CD4-positive, alpha-beta T cell (primary cell): ENCODE measurements around the gene LBR. TPM values are rescaled to one million over a fixed set of nuclear protein-coding genes. Genes with fewer than 3 reads are reported as not detected.
"Not testable (repeated sequence)": the region's sequence is repeated elsewhere in the genome, so short reads cannot be mapped to it uniquely, and the experiment has no call there.

ENCODE experiments used
- ATAC-seq: fragments of 200-7000 bp; cut with Tn5 transposase; one replicate; pipeline ENCODE4 v1.10.0; 2022; ENCODE audit warnings: mild to moderate bottlenecking; ENCODE audit not compliant: poor library complexity
- CTCF ChIA-PET: fragments of 350-600 bp; sonication (Branson Sonifier 250); formaldehyde crosslinking; loops from one replicate; lab custom pipeline; 2021; ENCODE audit warnings: antibody characterized with exemption, inconsistent platforms; lab: Charles Lee
- POLR2A ChIA-PET: fragments of 350-600 bp; sonication (Branson Sonifier 250); formaldehyde crosslinking; loops from one replicate; lab custom pipeline; 2021; ENCODE audit warnings: antibody characterized with exemption, inconsistent platforms; lab: Charles Lee
- DNase-seq, 14 experiments: peaks; one replicate each; pipeline ENCODE4 v3.0.0-alpha.2; 2013 to 2020; ENCODE audit warnings: mixed read lengths in 2 of 14
- H3K27ac ChIP-seq, 2 donors: one replicate each; pipeline versions ENCODE4 v1.5.1 to v1.7.0; 2013; ENCODE audit warnings: low read length in 2 of 2, low read depth in 1 of 2, mild to moderate bottlenecking in 1 of 2
- H3K27me3 ChIP-seq, 2 experiments: 1 replicate in 1 of 2; 2 replicates in 1 of 2; pipeline versions ENCODE4 v1.6.1 to v1.7.0; 2013; ENCODE audit warnings: low read length in 2 of 2, control low read depth in 1 of 2, mild to moderate bottlenecking in 1 of 2, moderate library complexity in 1 of 2; ENCODE audit not compliant: insufficient read depth in 2 of 2, control insufficient read depth in 1 of 2
- H3K36me3 ChIP-seq: one replicate; pipeline ENCODE4 v1.6.1; 2013; ENCODE audit warnings: low read length, control low read depth; ENCODE audit not compliant: insufficient read depth
- H3K4me1 ChIP-seq: one replicate; pipeline ENCODE4 v1.6.1; 2013; ENCODE audit warnings: low read length, control low read depth; ENCODE audit not compliant: insufficient read depth
- H3K4me3 ChIP-seq: one replicate; pipeline ENCODE4 v1.5.1; 2013; ENCODE audit warnings: mild to moderate bottlenecking, low read length, moderate library complexity
- H3K9me3 ChIP-seq, 2 experiments: 1 replicate in 1 of 2; 2 replicates in 1 of 2; pipeline versions ENCODE4 v1.6.1 to v1.7.0; 2013; ENCODE audit warnings: low read length in 2 of 2, mild to moderate bottlenecking in 2 of 2, control low read depth in 1 of 2, moderate library complexity in 1 of 2; ENCODE audit not compliant: control insufficient read depth in 1 of 2, insufficient read depth in 1 of 2
- H3K27ac Mint-ChIP-seq: one replicate; pipeline ENCODE4 v1.8.0; 2020; ENCODE audit warnings: mixed read lengths
- H3K27me3 Mint-ChIP-seq: one replicate; pipeline ENCODE4 v1.8.0; 2021; ENCODE audit warnings: mixed read lengths
- H3K36me3 Mint-ChIP-seq: one replicate; pipeline ENCODE4 v1.8.0; 2021; ENCODE audit warnings: low read depth, mixed read lengths
- H3K4me1 Mint-ChIP-seq: one replicate; pipeline ENCODE4 v1.8.0; 2021; ENCODE audit warnings: low read depth, mixed read lengths
- H3K4me3 Mint-ChIP-seq: one replicate; pipeline ENCODE4 v1.8.0; 2020; ENCODE audit warnings: mild to moderate bottlenecking, mixed read lengths
- H3K9me3 Mint-ChIP-seq: one replicate; pipeline ENCODE4 v1.8.0; 2020; ENCODE audit warnings: mixed read lengths
- intact Hi-C, 2 experiments: fragments of 100-400 bp; cut with DNase I in 1 of 2; cut with micrococcal nuclease in 1 of 2; formaldehyde crosslinking; loops; one replicate each; pipeline versions ENCODE4 v1.15.1 to v1.9.0; 2023 to 2025; cut with DNase I, micrococcal nuclease
- total RNA-seq, 174 experiments: library from RNA in 2 of 174; stranded (reverse) in 2 of 174; gene quantifications; one replicate each; pipeline ENCODE4 v1.2.3 and lab custom pipeline; 2021 to 2026
- TF ChIP-seq, protein P1 (sequence below): fragments of 200-600 bp; IDR thresholded peaks from one replicate; pipeline ENCODE4 v1.8.0; 2022; ENCODE audit warnings: antibody characterized with exemption, mild to moderate bottlenecking

LBR gene
- total RNA-seq, 2 experiments from 2014 or later, result 118 to 129 TPM

GRCh38 chr1:225473266-225473665 is 45.4 kb upstream of the LBR start:
- not testable (repeated sequence) for H3K9me3 ChIP-seq, H3K27me3 Mint-ChIP-seq, H3K9me3 Mint-ChIP-seq, ATAC-seq, H3K36me3 Mint-ChIP-seq, H3K27me3 ChIP-seq, H3K4me3 ChIP-seq, H3K27ac ChIP-seq, H3K36me3 ChIP-seq
- ChIA-PET CTCF (interaction anchor here (0.9 kb wide), 1 partner anchor 592 kb away, joined by 3 read pairs; no protein-coding TSS in a partner anchor), POLR2A (interaction anchor here (0.9 to 1.7 kb wide), 7 partner anchors 28 to 527 kb away, joined by 3 to 9 read pairs (median 3); partner anchors contain the start of gene SRP9)
- intact Hi-C loops, result loop anchor here in 1 of 2 experiments (5.0 kb wide), 1 partner anchor 589 kb away; the partner anchor contains the start of gene H3-3A
- DNase-seq, result peak in 6 of 14 experiments; percentile 30 to 55 (median 37)
- H3K4me1 ChIP-seq, result peaks cover 66% of the 10 kb centered on the region
- peak overlapping the region; percentile 69 for H3K27ac Mint-ChIP-seq
- peak overlapping the region; percentile 81 for H3K4me3 Mint-ChIP-seq
- H3K4me1 Mint-ChIP-seq, result peaks cover 54% of the 10 kb centered on the region

DNA sequence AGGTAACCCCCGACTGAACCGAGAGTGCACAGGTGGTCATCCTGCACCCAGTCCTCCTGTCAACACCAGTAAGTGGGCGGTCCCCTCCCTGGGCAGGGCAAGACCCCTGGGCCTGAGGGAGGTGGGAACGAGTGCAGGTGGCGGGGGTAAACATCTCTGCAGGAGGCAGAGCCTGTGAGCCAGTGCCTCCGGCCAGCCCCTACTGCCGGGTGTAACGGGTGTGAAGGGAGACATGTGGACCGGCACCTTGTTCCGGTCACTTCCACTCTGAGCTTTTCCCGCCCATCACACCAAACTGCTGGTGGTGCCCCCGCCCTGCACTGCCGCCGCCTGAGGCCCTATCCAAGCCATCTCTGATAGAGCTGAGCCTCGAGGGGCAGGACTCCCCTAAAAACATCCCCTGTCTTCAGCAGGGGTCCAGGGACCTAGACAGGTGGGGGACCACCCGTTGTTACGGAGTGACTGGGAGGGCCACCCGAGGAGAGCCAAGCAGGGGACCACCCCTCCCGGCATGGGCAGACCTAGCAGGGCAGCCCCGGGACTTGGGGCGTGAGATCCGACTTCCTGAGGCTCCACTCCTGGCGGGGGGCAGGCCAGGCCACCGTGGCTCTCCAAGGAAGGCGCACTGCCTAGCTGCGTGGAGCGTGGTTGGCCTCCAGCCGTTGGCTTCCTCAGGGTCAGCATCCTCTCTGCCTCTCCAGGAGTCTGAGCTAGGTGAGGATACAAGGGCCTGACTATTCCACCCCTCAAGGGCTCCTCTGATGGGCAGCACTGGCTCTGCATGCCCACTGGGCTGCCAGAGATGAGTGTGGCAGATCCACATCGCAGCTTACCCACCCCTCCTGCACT is 43.8 kb upstream of the LBR start:
- POLR2A ChIA-PET, result no interaction called here
- Histone ChIP-seq H3K27ac (no peak overlapping the region), H3K4me3 (no peak overlapping the region), H3K36me3 (no peaks in the 10 kb centered on the region), H3K9me3 (no peaks in the 10 kb centered on the region), H3K27me3 (no peaks in the 10 kb centered on the region), H3K4me1 (peaks cover 66% of the 10 kb centered on the region)
- no peak for ATAC-seq
- CTCF ChIA-PET, result no interaction called here
- no peaks in the 10 kb centered on the region for H3K27me3 Mint-ChIP-seq
- no peak for DNase-seq
- no peaks in the 10 kb centered on the region for H3K9me3 Mint-ChIP-seq
- intact Hi-C loops, result loop anchor here in 1 of 2 experiments (5.0 kb wide), 1 partner anchor 591 kb away; the partner anchor contains the start of gene H3-3A
- H3K4me3 Mint-ChIP-seq, result no peak overlapping the region
- TF ChIP-seq, protein P1, sequence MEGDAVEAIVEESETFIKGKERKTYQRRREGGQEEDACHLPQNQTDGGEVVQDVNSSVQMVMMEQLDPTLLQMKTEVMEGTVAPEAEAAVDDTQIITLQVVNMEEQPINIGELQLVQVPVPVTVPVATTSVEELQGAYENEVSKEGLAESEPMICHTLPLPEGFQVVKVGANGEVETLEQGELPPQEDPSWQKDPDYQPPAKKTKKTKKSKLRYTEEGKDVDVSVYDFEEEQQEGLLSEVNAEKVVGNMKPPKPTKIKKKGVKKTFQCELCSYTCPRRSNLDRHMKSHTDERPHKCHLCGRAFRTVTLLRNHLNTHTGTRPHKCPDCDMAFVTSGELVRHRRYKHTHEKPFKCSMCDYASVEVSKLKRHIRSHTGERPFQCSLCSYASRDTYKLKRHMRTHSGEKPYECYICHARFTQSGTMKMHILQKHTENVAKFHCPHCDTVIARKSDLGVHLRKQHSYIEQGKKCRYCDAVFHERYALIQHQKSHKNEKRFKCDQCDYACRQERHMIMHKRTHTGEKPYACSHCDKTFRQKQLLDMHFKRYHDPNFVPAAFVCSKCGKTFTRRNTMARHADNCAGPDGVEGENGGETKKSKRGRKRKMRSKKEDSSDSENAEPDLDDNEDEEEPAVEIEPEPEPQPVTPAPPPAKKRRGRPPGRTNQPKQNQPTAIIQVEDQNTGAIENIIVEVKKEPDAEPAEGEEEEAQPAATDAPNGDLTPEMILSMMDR, result no peak
- no peak overlapping the region for H3K27ac Mint-ChIP-seq
- no peaks in the 10 kb centered on the region for H3K36me3 Mint-ChIP-seq
- peaks cover 52% of the 10 kb centered on the region for H3K4me1 Mint-ChIP-seq

DNA sequence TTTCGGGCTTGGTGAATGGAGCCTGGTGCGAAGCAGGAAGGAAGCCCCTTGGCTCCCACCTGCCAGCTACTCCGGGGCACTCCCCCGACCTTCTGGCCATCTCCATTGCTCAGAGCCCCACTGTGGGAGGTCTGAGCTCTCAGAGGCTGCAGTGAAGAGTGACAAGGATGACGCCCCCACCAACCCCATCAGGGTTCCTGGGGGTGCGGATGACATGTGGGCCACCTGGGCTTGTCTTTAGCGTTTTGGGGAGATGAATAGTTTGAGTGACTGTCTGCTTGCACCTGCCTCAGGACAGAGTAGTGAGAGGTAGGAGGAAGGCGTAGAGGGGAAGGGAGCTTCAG is 43.2 kb upstream of the LBR start:
- CTCF ChIA-PET, result no interaction called here
- H3K27me3 Mint-ChIP-seq, result no peaks in the 10 kb centered on the region
- ATAC-seq (no peak), DNase-seq (no peak)
- Histone ChIP-seq H3K36me3 (no peaks in the 10 kb centered on the region), H3K27ac (no peak overlapping the region), H3K4me3 (no peak overlapping the region), H3K9me3 (no peaks in the 10 kb centered on the region), H3K4me1 (peaks cover 66% of the 10 kb centered on the region), H3K27me3 (no peaks in the 10 kb centered on the region)
- TF ChIP-seq, protein P1, result no peak
- H3K9me3 Mint-ChIP-seq, result no peaks in the 10 kb centered on the region
- intact Hi-C loops, result loop anchor here in 1 of 2 experiments (5.0 kb wide), 1 partner anchor 591 kb away; the partner anchor contains the start of gene H3-3A
- no peak overlapping the region for H3K27ac Mint-ChIP-seq
- POLR2A ChIA-PET, result no interaction called here
- no peaks in the 10 kb centered on the region for H3K36me3 Mint-ChIP-seq
- H3K4me3 Mint-ChIP-seq, result no peak overlapping the region
- H3K4me1 Mint-ChIP-seq, result peaks cover 48% of the 10 kb centered on the region
